GM21515 (cell line): ENCODE measurements around the gene OOSP4A.
"Not testable (repeated sequence)": the region's sequence is repeated elsewhere in the genome, so short reads cannot be mapped to it uniquely, and the experiment has no call there.

ENCODE experiments used
- ATAC-seq: cut with Tn5 transposase; IDR thresholded peaks from one replicate; pipeline ENCODE4 v1.9.1; 2021; ENCODE audit not compliant: unreplicated experiment

The OOSP4A gene

DNA sequence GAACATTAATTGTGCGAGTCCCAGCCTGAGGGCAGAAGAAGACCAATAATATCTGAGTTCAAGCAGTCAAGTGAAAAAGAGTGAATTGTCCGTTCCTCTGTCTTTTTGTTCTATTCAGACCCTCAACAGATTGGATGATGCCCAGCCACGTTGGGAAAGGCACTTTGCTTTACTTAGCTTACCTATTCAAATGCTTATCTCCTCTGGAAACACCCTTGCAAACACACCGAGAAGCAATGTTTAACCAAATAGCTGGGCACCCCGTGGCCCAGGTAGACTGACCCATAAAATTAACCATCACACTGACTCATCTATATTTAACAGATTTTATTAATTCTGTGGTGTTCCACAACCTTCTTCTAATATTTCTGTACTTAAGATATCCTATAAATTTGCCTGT lies 9.3 kb downstream of the OOSP4A start:
- ATAC-seq = no peak

DNA sequence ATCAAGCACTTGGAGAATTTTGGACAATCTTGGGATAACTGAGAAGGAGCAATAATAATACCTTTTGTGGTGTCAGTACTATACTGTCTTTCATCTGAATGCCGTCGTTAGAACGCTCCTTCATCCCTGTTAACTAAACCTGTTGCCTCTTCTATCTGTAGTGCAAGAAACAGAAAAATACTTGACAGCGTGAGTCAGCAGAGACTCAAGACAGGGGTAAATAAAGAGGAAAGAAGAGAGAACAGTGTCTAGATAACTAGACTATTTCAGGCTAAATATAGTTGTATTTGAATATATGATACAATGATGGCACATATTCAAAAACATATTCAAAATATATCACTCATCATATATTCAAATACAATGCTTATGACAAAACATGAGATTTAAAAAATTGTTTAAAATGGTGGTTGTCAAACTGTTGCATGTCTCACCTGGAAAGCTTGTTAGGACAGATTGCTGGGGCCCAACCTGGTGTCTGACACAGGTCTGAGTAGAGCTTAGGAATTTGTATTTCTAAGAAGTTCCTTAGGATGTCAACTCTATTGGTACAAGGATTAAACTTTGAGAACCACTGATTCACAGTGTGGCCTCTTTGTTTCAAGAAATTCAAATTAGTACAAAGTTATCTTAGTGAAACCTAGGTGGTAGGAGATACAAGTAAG lies 17.4 kb downstream of the OOSP4A start:
- no peak for ATAC-seq

DNA sequence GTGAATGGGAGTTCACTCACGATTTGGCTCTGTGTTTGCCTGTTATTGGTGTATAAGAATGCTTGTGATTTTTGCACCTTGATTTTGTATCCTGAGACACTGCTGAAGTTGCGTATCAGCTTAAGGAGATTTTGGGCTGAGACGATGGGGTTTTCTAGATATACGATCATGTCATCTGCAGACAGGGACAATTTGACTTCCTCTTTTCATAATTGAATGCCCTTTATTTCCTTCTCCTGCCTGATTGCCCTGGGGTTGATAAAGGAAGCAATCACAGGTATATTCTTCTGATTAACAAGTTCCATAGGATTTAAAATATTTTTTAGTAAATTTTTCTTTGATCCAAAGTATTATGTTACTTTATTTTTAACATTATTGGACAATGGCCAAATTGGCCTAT lies 18.2 kb downstream of the OOSP4A start:
- not testable (repeated sequence) for ATAC-seq

DNA sequence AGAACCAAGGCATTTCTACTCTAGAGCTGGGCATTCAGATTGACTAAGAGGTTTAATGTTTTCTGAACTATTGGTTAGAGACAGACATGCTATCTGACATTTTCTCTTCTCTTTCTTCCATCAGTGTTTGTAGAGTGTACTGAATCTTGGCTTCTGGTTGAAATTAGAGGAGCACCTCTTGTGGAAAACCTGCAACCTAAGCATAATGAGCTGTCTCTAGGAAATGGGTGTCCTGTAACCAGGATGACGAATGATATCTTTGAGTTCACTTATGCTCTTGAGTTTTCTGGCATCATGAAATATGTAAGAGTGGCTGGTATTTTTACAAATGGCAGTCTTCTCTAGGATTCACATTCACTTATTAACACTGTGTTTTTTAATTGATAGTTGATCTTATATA lies 19.4 kb downstream of the OOSP4A start:
- no peak for ATAC-seq

DNA sequence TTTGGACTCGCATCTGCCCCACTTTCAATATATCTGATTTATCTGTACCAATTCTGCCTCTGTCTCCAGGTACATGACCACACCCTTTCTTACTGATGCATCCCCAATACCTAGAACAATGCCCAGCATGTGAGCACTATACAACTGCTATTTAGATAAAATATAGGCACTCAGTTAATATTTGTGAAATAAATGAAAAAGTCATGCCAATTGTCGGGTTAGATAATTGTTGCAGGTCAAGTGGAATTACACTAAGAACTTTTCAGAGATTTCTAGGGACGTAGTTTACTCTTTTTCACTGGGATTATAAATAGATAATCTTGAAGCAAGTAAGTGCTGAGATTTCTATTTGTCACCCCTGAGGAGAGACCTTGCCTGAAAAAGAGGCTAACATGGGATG lies 20.5 kb downstream of the OOSP4A start:
- no peak for ATAC-seq

DNA sequence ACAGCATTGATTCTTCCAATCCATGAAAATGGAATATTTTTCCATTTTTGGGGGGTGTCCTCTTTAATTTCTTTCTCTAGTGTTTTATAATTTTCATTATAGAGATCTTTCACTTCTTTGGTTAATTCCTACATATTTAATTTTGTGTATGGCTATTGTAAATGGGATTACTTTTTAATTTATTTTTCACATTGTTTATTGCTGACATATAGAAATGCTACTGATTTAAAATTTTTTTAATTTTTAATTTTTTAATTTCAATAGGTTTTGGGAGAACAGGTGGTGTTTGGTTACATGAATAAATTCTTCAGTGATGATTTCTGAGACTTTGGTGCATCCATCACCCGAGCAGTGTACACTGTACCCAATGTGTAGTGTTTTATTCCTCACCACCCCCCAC lies 26.6 kb downstream of the OOSP4A start:
- no peak for ATAC-seq

DNA sequence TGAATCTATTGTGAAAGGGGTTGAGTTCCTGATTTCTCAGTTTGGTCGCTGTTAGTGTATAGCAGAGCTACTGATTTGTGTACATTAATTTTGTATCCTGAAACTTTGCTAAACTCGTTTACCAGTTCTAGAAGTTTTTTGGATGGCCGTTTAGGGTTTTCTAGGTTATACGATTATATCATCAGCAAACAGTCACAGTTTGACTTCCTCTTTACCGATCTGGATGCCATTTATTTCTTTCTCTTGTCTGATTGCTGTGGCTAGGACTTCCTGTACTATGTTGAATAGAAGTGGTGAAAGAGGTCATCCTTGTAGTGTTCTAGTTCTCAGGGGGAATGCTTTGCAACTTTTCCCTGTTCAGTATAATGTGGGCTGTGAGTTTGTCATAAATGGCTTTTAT lies 28.6 kb downstream of the OOSP4A start:
- ATAC-seq = no peak

DNA sequence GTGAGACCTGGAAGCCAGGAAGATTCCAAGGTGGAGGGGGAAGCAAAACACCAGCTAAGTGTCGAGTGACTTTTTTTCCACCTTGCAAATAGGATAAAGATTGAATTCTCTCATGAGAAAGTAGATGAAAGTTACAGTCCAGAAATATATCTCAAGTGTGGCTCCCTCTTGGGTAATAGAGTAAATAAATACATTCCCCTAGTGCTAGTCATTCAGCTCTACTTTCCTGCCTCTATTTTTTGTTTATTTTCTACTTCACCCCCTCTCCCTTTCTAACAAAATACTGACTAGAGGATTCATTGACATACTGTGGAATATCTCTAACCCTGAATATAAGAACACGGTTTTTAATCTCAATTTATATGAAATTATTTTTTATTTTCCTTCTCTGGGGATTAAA lies 34.0 kb downstream of the OOSP4A start:
- no peak for ATAC-seq

DNA sequence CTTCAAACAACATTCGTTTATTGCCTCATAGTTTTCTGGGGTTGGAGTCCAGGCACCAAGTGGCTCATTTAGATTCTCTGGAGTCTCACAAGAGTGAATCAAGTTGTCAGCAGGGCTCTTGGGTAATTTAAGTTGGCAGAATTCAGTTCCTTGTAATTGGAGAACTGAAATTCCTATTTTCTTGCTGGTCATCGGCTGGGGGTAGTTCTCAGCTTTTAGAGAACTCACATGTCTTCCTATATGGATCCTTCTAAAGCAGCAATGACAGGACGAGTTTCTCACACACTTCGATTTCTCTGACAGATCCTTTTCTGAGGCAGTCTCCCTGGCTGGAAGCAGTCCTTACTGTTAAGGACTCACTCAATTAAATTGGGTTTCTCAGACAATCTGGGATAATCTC lies 35.9 kb downstream of the OOSP4A start:
- ATAC-seq = no peak

DNA sequence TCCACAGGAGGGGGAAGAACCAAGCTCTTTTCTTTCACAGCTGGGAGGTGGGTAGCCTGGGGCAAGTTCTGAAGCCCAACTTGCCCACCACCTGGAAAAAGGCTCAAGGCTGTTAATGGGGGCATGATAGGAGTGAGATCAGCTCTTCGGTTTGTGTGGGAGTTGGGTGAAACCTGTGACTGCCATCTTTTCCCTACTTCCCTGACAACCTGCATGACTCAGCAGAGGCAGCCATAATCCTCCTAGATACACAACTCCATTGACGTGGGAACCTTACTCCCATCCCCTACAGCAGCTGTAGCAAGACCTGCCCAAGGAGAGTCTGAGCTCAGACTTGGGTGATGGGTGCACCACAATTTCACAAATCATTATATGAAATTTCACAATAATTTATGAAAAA lies 39.9 kb downstream of the OOSP4A start:
- ATAC-seq = no peak

DNA sequence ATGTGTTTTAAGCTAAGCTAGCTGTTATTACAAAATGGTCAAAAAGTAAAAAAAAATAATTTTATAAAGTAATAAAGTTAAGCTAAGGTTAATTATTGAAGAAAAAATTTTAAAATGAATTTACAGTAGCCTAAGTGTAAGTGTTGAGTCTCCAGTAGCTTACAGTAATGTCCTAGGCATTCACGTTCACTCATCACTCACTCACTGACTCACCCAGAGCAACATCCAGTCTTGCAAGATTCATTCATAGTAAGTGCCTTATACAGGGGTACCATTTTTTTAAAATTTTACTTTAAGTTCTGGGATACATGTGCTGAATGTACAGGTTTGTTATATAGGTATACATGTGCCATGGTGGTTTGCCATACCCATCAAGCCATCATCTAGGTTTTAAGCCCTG lies 41.5 kb downstream of the OOSP4A start:
- ATAC-seq = no peak

DNA sequence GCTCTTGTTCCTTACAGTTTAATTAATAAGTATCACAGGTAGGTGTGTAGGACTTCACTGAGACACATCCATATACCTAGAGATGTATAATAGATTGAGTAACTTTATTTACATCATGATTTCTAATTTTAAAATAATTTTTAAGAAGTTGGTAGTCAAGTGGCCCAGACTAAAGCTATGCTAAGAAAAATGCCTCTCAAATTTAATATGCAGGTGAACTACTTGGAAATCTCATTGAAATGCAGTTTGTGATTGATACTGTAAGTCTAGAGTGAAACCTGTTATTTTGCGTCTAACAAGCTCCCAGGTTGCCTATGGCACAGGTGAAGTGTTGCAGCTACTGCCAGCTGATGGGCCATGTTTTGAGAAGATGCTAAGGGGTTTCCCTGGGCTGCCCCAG lies 53.0 kb downstream of the OOSP4A start, which contains the start of gene OOSP4B:
Gene OOSP4B (plus strand): TSS at position 301 of the 400 bp plus-strand sequence.
- ATAC-seq = no peak

DNA sequence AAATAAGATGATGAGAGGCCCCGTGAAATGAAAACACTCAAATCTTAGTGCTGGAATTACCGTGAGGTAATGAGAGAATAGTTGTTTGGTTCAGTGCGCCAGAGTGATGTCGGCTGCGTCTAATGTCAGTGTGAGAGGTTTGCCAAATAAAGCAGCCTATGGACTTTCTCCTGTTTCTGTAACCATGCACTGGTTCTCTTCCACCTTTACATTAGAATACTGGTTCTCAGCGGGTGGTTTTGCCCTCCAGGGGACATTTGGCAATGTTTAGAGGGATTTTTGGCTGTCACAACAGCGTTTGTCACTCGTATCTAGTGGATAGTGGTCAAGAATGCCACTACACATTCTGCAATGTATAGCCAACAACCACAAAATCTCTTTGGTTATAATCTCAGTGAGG lies 54.2 kb downstream of the OOSP4A start:
- ATAC-seq = no peak
